HG03575 (cell line): ENCODE results near the gene ADAM33.

Source experiments
- ATAC-seq: cut with Tn5 transposase; IDR thresholded peaks from one replicate; pipeline ENCODE4 v1.9.1; 2021; ENCODE audit not compliant: unreplicated experiment, insufficient number of reproducible peaks, low FRiP score; ENCODE audit errors: extremely low read depth

ADAM33 gene

DNA sequence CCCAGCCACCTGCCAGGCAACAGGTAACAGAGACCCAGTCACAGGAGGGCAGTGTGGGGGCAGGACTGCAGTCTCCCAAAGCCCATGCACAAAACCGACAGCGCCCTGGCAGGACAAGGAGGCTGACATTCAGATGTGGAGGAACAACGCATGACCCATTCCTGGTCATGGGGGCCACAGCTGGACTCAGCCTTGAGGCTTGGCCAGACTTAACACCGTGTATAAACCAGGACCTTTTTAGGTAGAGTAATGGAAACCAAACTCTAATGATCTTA, 26.7 kb downstream of the ADAM33 start:
- no peak for ATAC-seq

DNA sequence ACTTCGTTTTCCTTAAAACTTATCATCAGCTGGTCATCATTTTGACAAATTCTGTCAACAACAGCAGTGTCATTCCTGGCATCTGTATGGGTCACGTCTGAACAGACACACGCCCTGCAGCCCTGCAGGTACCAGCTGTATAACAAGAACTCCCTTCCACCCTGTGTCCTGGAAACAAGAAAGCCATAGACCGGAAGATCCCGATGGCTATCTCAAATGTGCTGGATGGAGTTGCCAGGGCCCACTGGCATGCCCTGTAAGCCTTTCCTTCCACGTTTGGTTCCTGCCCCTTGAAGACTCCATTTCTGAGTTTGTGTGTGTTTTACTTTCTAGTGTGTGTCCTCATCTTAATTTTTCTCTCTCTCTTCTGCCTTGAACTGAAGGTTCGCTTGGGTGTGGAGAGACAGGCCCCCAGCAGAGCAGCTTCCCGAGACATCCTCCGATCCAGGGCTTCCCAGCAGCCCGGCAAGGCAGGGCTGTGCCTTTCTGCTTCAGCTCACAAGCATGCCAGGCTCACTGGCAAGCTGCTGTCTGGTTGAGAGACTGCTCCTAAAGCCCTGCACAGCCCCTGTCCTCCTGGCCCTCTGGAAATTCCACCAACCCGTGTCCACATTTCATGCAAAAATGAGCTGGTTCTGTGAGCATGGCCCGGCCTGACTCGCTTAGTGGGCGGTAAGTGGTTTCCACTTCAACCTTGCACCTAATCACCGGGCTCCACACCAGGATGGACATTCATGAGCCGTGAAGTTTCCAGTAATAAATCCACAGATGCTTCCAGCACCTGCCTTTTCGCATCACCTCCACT, 27.3 kb downstream of the ADAM33 start:
- no peak for ATAC-seq

DNA sequence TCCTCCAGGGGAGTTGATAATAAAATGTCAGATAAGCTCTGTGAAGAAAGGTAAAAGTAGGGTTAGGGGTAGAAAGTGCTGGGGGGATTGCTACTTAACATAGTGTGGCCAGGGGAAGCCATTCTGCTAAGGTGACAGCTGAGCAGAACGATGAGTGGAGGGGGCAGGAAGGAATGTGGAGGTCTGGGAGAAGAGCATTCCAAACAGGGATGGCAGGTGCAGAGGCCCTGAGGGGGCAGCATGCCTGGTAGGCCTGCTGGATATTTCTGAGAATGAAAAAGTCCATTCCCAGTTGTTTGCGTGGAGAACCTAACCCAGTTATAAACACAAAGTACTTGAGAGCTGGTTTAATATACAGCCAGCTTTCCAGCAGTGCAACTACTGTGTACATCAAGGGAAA, 27.9 kb downstream of the ADAM33 start:
- no peak for ATAC-seq

DNA sequence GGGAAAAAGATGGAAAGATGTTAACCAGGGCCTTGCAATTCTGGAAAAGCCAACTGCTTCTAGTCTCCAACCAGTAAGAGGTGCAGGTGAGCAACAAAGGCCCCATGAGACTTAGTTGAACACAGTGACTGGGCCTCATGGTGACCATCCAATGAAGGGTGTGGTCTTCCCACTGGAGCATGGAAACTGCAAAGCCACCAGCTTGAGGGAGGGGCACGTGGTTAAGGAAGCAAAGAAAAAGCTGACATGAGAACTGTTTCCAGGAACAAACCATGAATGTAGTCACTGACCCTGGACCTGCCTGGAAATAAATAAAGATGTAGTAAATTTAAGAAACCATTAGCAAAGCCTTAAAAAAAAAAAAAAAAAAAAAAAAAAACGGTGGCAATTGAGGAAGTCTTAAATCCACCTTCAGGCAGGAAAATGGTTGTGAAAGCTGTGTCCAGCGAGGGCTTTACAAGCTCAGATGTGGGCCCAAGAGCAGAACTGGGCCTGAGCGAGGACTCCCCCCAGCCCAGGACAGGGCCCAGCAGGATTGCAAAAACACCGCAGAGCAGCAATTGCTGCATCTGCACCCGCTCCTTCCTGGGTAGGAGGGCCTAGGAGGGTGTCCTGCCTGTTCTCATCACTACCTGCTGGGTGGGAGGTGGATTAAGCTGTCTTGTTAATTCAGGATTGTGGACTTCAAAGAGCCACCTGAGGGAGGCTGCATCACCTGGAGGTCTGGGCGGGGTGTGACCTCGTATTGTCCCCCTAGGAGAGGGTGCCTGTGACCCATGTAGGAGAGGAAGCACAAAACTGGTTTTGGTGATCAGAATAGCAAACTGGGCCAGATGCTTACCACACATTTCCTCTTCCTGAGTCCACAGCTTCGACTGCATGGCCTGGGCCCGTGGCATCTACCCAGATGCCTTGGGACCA, 28.9 kb downstream of the ADAM33 start:
- ATAC-seq, result no peak

DNA sequence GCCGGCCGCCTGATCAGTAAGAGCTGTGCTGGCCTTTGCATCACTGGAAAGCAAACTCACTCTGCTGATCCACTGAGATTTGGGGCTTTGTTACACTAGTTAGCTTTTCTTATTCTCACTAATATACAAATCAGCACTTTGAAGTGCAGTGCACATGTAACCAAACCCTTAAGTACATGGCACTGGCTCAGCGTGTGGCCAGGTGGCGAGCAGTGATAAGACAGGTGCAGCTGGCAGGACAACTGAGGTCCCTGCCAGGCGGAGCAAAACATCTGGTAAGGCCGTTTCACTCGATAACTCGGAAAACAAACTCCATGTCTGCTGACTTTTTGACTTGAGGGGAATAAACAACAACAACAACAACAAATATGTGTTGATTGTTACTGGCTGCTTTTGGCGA, 29.6 kb downstream of the ADAM33 start:
- no peak for ATAC-seq

DNA sequence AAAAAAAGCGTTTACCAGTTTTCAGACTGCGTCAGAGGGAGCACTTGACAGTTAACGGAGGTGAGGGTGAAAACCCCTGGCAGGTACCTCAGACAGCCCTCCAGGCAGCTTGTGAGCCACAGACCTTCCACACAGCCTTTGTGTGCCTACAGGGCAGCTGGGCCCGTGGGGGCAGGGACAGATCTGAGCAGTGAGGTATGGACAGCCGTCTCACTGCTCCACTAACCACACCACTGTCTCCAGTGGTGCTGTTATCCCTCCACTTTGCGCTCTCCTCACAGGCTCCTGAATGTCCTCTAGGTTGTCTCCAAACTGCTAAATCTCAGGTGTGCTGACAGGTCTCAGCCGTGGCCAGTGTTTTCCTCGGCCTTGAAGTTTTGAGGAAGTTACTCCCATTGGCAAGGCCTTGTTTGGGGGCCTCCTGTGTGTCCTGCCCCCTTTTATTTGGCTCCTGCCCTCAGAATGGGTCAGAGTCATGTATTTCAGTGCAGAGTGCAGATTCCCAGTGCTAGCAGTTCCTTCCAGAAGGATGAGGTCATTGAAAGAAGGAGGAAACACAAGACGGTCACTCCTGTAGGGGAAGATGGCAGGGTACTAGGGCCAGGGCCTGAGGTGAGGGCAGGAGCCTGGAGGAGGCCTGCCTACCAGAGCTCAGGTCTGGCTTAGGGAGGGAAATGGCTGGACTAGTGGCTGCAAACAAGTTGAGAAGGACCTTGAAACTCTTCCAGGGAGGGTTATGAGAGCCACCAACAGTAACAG, 30.4 kb downstream of the ADAM33 start:
- no peak for ATAC-seq

DNA sequence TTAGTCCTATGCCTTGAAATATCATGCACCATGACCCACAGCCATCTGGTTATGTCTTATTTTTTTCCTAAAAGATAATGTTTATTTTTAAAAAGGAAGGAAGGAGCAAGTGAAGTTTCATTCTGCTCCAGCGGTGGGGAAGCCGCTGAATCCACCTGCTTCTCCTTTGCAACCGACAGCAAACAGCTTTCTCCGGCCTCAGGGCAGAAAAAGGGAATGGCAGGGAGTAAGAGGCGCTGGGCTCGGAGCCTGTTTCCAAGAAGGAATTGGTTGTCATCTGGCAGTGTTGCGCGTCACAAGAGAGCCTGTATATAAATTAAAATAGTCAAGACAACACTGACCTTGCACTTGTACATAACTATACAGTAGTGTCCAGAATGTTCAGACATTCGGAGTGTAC, 32.9 kb downstream of the ADAM33 start:
- ATAC-seq, result no peak

DNA sequence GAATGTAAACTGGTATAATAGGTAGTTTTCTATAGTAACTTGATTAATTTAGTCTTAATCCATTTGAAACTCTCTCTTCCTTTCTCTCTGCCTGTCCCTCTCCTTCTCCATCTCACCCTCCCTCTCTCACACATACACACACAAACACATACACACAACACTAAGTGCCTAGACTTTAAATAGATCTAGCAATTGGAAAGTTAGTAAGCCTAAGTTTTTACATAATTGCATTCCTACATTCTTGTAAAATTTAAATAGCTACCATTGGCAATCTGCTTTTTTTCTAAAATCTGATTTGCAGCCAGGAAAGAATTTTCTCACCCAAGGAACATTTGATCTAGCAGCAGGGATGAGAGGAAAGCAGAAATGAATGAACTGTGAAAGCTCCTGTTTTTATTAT, 34.3 kb downstream of the ADAM33 start:
- ATAC-seq, result no peak

DNA sequence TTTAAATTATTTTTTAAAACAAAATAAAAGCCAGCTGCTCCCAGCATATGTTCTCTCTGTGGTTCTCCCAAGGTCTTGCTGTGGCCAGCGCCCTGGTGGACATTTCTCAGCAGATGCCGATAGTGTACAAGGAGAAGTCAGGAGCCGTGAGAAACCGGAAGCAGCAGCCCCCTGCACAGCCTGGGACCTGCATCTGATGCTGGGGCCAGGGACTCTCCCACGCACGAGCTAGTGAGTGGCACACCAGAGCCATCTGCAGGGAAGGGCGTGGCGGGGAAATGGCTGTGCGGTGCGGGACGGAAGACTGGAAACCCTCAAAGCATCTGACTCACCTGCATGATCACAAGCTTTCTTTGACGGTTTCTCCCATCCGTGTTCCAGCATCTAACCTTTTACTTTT, 35.2 kb downstream of the ADAM33 start:
- ATAC-seq, result no peak

DNA sequence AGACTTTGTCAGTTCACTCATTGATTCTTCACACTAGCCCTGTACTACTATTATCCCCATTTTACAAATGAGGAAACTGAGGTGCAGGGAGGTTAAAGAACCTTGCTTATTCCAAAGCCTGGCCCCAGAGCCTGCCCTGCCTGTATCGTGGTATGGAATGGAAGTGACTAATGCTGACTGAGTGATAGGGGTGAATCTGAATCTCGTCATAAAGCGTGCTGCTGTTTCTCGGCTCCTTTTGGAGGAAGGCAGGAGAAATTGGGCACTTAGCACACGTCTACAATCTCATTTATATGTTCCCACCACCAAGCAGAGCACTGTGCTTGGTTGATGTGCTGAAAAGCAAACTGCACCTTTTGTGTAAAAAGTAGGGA, 35.8 kb downstream of the ADAM33 start:
- ATAC-seq, result no peak

DNA sequence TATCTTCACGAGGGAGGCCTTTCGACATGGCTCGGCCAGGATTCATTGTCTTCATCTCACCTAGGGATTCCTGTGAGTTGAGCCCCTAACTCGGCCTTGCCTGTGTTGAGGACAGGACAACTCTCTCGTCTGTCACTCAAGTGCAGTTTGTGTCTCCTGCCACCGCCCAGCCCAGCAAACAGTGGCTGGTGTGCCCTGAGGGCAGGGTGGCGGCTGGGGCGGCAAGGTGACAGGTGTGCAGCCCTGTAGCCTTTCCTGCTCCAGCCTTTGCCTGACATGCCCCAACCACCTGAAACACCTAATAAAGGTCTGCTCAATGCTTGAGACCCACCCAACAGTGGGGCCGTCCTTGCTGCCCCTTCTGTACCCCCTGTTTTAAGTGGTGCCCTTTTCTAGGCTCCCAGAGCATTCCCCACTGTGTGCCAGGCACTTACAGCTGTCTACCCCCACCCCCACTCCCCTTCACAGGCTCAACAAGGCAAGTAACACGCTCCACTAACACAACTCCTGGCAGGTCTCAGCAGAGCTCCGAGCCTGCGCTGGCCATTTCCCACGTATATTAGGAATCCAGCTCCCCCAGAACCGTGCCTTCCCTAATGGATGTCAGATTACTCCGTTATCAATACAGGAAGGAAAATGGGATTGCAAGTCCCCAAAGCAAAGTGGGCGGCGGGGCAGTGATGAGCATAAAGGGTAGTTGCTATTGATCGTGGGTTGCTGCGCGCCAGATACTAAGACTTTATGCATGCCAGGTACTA, 36.3 kb downstream of the ADAM33 start:
- ATAC-seq, result no peak

DNA sequence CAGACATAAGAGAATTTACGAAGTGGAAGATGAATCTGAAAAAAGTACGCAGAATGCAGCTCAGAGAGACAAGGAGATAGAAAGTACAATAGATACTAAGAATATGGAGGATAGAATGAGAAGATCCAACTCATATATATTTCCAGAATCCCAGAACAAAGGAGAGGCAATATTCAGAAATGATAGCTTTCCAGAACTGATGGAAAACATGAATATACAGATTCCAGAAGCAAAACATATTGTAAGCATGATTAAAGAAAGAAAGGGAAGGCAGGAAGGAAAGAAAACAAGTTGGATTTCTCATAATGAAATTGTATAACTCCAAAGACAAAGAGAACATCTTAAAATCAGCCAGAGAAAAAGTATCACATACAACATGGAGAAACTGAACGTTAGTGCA, 41.6 kb downstream of the ADAM33 start:
- ATAC-seq, result no peak

DNA sequence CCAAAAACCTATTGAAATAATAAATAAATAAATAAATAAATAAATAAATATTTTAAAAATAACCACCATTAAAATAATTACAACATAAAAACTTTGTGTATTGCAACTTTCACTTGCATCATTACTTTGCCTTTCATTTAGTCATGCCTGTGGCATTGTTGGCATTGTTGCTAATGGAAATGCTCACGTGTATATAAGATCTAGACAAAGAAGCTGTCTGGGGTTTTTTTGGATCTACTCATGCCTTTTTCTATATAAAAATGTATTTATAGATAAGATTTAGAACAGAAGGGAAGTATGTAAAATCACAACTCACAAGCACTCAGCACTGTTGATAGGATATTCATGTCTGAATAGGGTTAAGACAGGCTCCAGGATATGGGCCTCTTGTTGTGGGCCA, 46.5 kb downstream of the ADAM33 start:
- ATAC-seq, result no peak

DNA sequence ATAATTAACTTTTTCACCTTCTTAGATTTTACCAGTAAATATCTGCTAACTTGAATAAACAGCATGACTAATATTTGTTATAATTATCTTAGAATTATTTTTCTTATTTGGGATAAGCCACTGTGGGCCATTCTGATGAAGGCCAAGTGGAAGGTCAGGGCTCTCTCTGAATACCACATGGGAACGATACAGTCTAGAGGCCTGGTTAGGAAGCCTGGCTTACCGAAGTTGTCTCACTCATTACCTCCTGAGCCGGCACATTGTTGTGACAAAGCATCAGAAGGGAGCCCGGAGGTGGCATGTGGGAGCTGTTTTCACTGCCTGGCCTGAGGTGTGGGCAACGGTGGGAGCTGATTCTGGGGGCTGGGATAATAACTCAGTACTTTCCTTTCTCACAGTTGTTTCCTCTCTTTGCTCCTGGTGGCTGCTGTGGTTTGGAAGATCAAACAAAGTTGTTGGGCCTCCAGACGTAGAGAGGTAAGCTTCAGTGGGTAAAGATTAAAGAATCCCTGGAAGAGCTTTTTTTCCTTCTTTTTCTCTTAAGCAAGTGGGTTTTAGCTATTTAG, 47.8 kb downstream of the ADAM33 start:
- no peak for ATAC-seq

DNA sequence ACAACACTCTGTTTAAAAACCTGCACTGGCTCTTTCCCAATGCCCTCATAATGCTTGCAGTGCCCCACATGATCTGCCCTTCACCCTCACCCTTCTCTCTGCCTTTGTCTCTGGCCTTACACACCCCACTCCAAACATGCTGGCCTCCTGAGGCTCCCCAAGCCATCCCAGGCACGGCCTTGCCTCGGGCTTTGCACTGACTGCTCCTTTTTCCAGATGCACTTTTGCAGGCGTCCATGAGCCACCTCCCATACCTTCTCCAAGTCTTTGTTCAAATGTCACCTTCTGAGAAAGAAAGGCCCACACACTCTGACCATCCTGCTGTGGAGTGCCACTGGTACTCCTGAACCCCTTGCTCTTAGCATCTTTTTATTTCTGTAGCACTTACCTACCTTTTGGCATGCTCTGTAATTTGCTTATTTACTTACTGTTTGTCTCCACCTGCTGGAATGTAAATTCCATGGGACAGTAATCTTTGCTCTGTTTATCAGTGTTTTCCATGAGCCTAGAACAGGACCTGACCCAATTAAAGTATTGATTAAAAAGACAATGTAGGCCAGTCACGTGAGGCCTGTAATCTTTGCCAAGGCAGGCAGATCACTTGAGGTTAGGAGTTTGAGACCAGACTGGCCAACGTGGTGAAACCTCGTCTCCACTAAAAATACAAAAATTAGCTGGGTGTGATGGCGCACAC, 49.4 kb downstream of the ADAM33 start:
- no peak for ATAC-seq

DNA sequence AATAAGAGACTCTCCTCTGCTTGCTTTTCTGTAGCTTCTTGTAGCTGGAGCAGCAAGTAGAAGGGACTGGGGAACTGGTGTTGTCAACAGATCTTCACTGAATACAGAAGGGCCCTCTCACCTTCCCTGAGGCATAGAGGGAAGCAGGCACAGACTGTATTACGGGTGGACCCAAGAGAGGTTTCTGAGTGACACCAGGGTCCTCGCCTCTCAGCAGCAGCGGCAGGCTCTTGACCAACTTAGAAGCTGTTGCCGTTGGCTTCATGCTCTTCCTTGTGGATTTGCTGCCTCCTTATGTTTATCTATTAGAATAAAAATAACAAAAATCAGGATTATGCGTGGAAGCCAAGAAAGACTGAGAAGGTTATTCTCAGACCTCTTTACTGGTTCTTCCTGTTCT, 50.3 kb downstream of the ADAM33 start:
- ATAC-seq, result no peak

DNA sequence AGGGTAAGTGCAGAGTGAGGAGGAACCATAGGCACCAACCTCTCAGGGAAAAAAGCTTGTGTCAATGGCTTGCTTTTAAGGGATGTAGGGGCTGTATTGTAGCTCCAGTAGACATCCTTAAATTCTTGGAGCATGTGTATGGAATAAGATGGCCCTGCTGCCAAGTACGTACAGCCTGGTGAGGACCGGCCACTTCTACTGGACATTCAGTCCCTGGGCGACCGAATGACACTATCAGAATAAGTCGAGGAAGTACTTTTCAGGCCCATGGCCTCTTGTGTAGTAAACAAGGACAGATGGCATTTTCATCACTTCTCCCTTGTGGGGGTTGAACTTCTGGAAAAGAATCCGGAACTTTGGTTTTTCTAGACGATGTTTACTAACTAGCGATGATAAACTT, 51.4 kb downstream of the ADAM33 start:
- ATAC-seq, result no peak

DNA sequence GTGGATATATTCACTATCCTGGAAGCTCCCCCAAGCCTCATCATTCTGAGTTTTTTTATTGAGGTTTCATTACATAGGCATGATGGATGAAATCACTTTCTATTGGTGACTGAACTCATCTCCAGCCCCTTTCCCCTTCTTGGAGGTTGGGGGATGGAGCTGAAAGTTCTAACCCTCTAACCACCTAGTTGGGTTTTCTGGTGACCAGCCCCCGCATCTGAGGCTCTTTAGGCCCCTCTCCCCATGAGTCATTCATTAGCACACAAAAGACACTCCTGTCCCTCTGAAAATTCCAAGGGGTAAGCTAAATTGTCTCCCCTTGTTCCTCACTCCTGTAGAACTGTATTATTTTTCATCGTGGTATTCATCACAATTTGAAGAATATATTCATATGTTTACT, 51.9 kb downstream of the ADAM33 start:
- no peak for ATAC-seq
